ENCODE results near the gene MRPS6.

Gene MRPS6

GRCh38 chr21:34080710-34081109 is 7.3 kb downstream of the MRPS6 start:
- H3K4me3 ChIP-seq (IDR thresholded peaks at IDR 0.05; ENCODE audit: insufficient read depth, low read depth, low read length): no peak overlapping the region

GRCh38 chr21:34082769-34083168 is 9.4 kb downstream of the MRPS6 start:
- Histone ChIP-seq H3K27me3 (ENCODE audit: insufficient read depth, low read depth) (no peaks in the 10 kb centered on the region), H3K4me3 (IDR thresholded peaks at IDR 0.05; ENCODE audit: insufficient read depth, low read depth, low read length) (no peak overlapping the region)
- no peak for TF ChIP-seq CTCF (conservative IDR thresholded peaks at IDR 0.05; ENCODE audit: low read depth, low read length)

More at GRCh38 chr21:34080710-34081109, 7.3 kb downstream of the MRPS6 start:
- no peak for TF ChIP-seq CTCF (conservative IDR thresholded peaks at IDR 0.05; ENCODE audit: low read depth, low read length)
- no peaks in the 10 kb centered on the region for H3K27me3 ChIP-seq (ENCODE audit: insufficient read depth, low read depth)
- H3K9ac ChIP-seq: no peak overlapping the region
- no peak overlapping the region for H2AFZ ChIP-seq (ENCODE audit: low read depth)
- H3K27ac ChIP-seq: no peak overlapping the region
- H3K4me1 ChIP-seq (ENCODE audit: low read depth, poor library complexity, severe bottlenecking): peaks cover 25% of the 10 kb centered on the region
- H3K79me2 ChIP-seq (ENCODE audit: insufficient read depth, low read depth): peaks cover 13% of the 10 kb centered on the region
- H4K20me1 ChIP-seq (ENCODE audit: insufficient read depth): peaks cover 13% of the 10 kb centered on the region; the same call in 1 of the 2 replicates
- no peaks in the 10 kb centered on the region for H3K36me3 ChIP-seq (ENCODE audit: insufficient read depth)
- no peak overlapping the region for H3K4me2 ChIP-seq

GRCh38 chr21:34083357-34083756 is 10.0 kb downstream of the MRPS6 start:
- peaks cover 13% of the 10 kb centered on the region; the same call in 1 of the 2 replicates for H4K20me1 ChIP-seq (ENCODE audit: insufficient read depth)
- H3K4me1 ChIP-seq (ENCODE audit: low read depth, poor library complexity, severe bottlenecking): peaks cover 25% of the 10 kb centered on the region
- H3K9ac ChIP-seq: no peak overlapping the region
- H3K27ac ChIP-seq: no peak overlapping the region
- no peak for TF ChIP-seq CTCF (conservative IDR thresholded peaks at IDR 0.05; ENCODE audit: low read depth, low read length)
- H3K36me3 ChIP-seq (ENCODE audit: insufficient read depth): no peaks in the 10 kb centered on the region
- no peak overlapping the region for H2AFZ ChIP-seq (ENCODE audit: low read depth)
- H3K4me2 ChIP-seq: peak overlapping the region; percentile 46; the same call in 1 of the 2 replicates
- no peaks in the 10 kb centered on the region for H3K27me3 ChIP-seq (ENCODE audit: insufficient read depth, low read depth)
- H3K4me3 ChIP-seq (IDR thresholded peaks at IDR 0.05; ENCODE audit: insufficient read depth, low read depth, low read length): no peak overlapping the region
- H3K79me2 ChIP-seq (ENCODE audit: insufficient read depth, low read depth): peaks cover 30% of the 10 kb centered on the region

More at GRCh38 chr21:34082769-34083168, 9.4 kb downstream of the MRPS6 start:
- H4K20me1 ChIP-seq (ENCODE audit: insufficient read depth): peaks cover 13% of the 10 kb centered on the region; the same call in 1 of the 2 replicates
- H2AFZ ChIP-seq (ENCODE audit: low read depth): no peak overlapping the region
- H3K4me1 ChIP-seq (ENCODE audit: low read depth, poor library complexity, severe bottlenecking): peaks cover 25% of the 10 kb centered on the region
- no peak overlapping the region for H3K27ac ChIP-seq
- H3K36me3 ChIP-seq (ENCODE audit: insufficient read depth): no peaks in the 10 kb centered on the region
- no peak overlapping the region for H3K9ac ChIP-seq
- H3K4me2 ChIP-seq: peak overlapping the region; percentile 46
- peaks cover 29% of the 10 kb centered on the region for H3K79me2 ChIP-seq (ENCODE audit: insufficient read depth, low read depth)

GRCh38 chr21:34085129-34085528 is 11.8 kb downstream of the MRPS6 start:
- H3K79me2 ChIP-seq (ENCODE audit: insufficient read depth, low read depth): peaks cover 42% of the 10 kb centered on the region
- no peaks in the 10 kb centered on the region for H3K27me3 ChIP-seq (ENCODE audit: insufficient read depth, low read depth)
- no peaks in the 10 kb centered on the region for H3K36me3 ChIP-seq (ENCODE audit: insufficient read depth)
- H3K4me1 ChIP-seq (ENCODE audit: low read depth, poor library complexity, severe bottlenecking): peaks cover 25% of the 10 kb centered on the region
- H3K4me2 ChIP-seq: no peak overlapping the region
- H2AFZ ChIP-seq (ENCODE audit: low read depth): no peak overlapping the region
- H3K27ac ChIP-seq: no peak overlapping the region
- peaks cover 13% of the 10 kb centered on the region; the same call in 1 of the 2 replicates for H4K20me1 ChIP-seq (ENCODE audit: insufficient read depth)
- no peak overlapping the region for H3K9ac ChIP-seq
- no peak overlapping the region for H3K4me3 ChIP-seq (IDR thresholded peaks at IDR 0.05; ENCODE audit: insufficient read depth, low read depth, low read length)
- TF ChIP-seq CTCF (conservative IDR thresholded peaks at IDR 0.05; ENCODE audit: low read depth, low read length): no peak

Measured in KMS-11 (cell line).